Daoy (cell line): ENCODE measurements around the gene TBCC. TPM values are rescaled to one million over a fixed set of nuclear protein-coding genes. Genes with fewer than 3 reads are reported as not detected.
"Not testable (repeated sequence)": the region's sequence is repeated elsewhere in the genome, so short reads cannot be mapped to it uniquely, and the experiment has no call there.

Experiments
- DNase-seq: peaks from one replicate; pipeline ENCODE4 v3.0.0-alpha.2; 2015; ENCODE audit warnings: low read depth
- total RNA-seq: library from RNA; depleted of rRNA; stranded (reverse); fragments of >200 nt; shearing (Covaris generic); gene quantifications from 2 replicates; pipeline ENCODE4 v1.2.3, GENCODE V29; 2014; rRNA removed

Gene TBCC, protein sequence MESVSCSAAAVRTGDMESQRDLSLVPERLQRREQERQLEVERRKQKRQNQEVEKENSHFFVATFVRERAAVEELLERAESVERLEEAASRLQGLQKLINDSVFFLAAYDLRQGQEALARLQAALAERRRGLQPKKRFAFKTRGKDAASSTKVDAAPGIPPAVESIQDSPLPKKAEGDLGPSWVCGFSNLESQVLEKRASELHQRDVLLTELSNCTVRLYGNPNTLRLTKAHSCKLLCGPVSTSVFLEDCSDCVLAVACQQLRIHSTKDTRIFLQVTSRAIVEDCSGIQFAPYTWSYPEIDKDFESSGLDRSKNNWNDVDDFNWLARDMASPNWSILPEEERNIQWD
- total RNA-seq, result 68.0 and 78.1 TPM in 2 replicates

DNA sequence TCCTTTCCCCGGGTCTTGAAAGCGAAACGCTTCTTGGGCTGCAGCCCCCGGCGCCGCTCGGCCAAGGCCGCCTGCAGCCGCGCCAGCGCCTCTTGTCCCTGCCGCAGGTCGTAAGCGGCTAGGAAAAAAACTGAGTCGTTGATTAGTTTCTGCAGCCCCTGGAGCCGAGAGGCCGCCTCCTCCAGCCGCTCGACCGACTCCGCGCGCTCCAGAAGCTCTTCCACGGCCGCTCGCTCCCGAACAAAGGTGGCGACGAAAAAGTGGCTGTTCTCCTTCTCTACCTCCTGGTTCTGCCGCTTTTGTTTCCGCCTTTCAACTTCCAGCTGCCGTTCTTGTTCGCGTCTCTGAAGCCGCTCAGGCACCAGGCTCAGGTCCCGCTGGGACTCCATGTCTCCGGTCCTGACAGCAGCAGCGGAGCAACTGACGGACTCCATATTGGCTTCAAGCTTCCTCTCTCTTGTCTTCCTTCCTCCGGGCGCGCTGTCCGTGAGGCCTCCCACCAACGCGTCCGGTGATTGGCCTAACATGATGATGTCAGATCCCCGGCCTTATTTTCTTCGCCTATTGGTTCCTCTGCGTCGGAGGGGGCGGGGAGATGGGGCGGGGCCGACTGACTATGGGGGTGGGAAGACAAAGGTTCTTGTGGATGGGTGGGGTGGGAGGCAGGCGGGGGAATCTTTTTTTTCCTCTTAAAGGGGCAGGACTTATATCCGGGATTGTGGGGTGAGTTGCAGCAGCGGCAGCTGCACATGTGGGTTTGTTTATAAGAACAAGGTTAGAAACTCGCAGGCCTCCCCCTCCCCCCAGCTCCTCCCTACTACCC, at the start of gene TBCC:
Gene TBCC, minus strand, starts transcription at position 464 of the 823 bp plus-strand sequence. Its CDS starts 30 bp downstream, at position 434.
- peak; percentile 99 for DNase-seq

DNA sequence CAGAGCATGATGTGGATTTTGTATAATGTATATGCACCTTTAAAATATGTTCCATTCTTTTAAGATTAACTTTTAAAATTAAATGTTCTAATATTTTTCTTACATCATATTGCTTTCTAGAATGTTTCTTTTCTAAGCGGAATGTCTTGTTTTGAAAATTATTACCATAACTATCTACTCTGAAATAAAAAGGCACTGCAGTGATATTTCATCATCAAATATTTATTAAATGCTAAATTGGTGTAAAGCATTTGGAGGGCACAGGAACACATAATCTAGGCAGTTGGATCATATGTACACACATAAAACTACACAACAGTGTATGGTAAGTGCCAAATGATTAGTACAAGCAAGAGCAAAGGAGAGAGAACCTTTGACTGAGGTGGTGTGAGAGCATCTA, 49.7 kb upstream of the TBCC start:
- DNase-seq, result no peak

DNA sequence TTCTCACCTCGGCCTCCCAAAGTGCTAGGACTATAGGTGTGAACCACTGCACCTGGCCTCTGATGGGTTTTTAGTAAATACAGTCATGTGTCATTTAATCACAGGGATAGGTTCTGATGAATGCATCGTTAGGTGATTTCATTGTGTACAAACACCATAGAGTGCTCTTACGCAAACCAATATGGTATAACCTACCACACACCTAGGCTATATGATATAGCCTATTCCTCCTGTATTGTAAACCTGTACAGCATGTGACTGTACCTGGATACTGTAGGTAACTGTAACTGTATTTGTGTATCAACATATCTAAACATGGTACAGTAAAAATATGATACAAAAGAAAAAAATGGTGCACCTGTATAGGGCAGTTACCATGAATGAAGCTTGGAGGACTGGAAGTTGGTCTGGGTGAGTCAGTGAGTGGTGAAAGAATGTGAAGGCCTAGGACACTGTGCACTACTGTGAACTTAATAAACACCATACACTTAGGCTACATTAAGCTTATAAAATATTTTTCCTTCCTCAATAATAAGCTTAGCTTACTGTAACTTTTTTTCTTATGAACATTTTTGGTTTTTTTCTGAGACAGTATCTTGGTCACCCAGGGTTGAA, 45.9 kb upstream of the TBCC start:
- DNase-seq, result no peak

DNA sequence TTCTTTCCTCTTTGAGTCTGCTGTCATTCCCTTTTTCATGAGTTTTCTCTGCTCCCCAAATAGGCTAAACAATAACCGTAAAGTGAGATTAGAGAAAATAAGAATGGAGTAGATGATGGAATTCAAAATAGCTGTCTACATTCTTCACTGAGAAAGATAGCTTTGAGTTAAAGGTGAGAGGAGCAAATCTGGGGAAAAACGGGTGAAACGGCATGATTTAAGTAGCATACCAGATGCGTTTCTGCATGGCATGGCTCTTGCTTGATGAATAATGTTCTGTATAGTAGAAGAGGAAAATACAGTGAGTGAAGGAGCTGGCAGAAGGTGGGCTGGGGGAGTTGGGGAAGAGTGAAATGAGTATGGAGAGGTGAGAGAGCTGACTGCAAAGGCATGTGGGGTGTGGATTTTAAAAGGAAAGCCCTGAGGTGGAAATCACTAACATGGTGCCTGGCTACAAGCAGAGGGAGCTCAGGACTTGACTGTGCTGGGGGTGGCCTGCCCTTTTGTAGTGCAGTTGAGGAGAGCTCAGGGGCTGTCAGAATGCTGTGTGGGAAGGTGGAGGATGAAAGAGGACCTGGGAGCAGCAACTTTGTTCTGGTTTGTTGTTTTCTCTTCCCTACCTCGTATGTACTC, 44.8 kb upstream of the TBCC start:
- DNase-seq, result no peak

DNA sequence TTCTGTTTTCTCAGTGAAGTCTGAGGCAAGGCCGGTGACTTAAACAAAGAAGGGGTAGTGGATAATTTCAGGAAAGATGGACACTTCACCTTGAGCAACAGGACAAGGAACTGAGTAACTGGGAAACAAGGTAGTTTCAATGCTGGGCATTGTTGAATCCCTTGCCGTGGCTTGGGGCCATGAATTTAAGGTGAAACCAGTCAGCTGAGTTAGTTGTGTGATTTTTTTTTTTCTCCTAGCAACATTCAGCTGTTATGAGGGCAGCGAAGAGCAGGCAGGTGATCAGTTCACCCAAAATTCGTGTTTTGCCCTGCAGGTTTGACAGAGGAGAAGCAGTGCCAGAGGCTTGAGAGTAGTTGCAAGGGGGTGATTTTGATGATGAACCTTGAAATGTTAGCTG, 42.8 kb upstream of the TBCC start:
- no peak for DNase-seq

DNA sequence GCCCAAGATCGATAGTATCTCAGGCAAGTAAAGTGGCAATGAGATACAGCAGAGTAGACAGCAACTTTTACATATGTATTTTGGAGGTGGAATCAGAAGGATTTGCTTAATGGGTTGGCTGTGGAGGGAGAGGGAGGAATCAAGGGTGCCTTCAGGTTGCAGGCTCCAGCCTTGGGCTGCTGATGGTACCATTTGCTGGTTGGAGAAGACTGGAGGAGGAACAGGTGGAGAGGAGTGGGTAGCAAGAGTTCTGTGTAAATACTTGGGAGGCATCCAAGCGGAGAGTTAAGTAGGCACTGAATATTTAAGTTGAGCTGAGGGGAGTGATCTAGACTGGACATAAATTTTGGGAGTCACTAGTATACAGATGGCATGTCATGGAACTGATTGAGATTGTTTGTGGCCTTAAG, 41.2 kb upstream of the TBCC start:
- no peak for DNase-seq

DNA sequence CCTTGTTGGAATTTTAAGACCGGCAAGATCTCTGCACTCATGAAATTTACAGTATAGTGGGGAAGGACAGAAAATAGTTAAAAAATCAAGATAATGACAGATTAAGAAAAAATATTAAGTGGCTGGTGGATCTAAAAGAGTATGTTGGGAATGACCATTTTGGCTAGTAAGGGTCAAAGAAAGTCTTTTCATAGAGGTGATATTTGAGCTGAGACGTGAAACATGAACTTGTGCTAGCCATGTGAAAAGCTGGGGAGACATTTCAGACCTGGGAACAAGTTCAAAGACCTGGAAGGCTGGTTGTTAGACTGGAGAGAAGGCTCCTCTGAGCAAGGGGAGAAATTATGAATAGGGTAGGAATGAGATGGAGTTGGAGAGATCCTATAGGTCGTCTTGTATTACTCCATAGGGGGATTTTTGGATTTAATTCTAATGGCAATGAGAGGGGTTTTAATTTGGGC, 40.7 kb upstream of the TBCC start:
- no peak for DNase-seq

DNA sequence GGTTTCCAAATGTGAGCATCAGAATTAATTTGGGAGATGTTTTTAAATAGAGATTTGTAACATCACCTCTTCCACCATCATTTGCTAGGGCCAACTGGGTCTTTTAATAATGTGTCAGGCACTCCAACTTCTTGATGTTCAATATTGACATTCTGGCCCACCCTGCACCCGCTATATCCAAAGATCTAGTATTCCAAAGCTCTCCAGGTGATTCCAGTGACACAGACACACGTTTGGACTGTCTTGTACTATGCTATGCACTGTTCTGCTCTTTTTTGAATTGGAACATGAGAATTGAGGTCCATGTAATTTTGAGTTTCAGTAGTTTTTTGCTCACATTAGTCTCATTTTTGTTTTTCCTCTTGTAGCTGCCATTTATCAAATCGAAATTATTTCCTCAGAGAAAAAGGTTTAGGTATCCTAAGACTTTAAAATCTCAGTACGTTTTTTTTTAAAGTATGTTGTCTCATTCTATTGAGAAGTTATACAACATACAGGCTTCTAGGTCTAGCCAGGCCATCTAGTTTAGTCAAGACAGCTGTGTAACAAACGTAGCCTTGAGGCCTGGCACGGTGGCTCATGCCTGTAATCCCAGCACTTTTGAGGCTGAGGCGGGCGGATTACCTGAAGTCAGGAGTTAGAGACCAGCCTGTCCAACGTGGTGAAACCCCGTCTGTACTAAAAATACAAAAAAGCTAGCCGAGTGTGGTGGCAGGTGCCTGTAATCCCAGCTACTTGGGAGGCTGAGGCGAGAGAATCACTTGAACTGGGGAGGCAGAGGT, 39.0 kb upstream of the TBCC start:
- DNase-seq, result no peak

DNA sequence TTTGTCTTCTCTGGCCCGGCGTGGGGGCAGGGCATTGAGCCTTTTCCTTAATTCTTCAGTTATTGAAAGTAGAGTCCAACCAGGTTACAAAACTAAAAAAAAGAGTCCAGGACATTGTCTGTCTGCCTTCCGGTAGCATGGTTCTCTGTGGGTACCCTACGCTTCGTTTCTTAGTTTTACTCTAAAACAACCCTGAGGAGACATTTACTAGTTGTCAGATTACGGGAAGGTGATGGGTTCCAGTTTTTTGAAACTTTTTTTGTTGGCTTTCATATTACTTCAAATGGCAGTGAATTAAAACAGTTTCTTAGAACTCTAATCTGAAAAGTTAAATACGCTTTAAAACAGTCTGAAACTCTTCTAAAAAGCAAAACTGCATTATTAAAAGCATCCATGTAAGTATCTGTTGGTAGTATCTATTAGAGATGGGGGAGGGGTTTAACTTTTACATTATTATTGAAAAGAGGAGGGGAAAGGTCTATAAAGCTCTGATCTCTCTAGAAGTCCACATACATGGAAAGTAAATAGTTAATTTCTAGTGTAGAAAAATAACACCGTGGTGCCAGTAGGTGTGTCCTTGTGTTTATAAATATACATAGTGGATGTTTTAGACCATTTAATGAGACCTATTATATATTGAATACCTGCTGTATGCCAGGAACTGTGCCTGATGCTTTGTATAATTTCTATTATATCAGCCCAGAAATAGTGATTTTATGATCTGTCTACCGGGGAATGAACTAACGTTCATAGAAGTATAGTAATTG, 38.2 kb upstream of the TBCC start:
- no peak for DNase-seq

DNA sequence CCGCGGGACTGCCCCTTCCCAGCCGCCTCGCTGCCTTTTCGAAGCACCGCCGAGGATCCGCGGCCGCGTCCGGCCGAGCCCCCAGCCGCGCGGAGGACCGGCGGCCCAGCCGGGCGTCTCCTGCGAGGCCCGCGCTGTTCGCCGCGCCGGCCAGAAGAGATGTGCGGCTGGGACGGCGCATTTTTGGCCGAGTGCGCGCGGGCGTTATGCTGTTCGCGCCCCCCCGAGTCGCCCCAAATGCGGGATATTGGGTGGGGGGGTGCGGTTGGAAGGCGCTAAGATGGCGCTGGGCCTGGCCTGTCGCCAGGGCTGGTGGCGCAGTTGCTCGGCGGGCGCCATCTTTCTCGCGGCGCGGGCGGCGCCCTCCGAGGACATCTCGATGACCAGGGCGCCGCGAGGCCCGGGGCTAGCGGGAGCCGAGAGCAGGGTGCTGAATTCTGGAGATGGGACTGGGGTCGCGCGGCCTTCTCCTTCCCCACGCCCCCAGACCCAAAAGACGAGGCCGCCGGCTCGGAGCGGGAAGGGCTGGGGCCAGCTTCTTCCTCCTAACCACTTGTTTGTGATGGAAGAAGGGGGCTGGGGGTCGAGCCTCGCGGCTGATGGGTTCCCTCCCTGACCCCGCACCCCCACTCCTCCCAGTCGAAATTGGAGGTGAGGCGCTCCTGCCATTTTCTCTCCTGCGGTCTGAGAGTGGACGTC, 37.4 kb upstream of the TBCC start:
- DNase-seq, result peak; percentile 85

DNA sequence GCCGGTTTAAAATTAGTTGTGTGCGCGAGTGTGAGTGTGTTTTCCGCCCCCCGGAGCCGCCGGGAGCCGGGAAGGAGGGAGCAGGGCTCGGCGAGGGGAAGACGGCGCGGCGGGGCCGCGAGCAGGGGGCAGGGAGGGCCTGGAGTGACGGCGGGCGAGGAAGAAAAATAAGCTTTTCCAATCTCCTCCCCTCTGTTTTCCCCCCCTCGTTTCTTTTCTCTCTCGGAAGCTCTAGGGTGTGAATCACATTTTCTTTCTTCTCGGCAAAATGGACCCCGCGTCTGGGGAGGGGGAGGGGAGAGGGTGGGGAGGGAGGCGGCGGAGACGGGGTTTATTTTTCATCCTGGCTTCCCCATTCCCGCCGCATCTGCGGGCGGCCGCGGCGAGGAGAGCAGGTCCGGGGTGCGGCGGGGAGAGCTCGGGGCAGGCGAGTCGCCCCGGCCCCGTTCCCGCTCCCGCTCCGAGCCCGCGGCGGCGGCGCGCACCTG, 36.8 kb upstream of the TBCC start:
- DNase-seq, result peak; percentile 95

DNA sequence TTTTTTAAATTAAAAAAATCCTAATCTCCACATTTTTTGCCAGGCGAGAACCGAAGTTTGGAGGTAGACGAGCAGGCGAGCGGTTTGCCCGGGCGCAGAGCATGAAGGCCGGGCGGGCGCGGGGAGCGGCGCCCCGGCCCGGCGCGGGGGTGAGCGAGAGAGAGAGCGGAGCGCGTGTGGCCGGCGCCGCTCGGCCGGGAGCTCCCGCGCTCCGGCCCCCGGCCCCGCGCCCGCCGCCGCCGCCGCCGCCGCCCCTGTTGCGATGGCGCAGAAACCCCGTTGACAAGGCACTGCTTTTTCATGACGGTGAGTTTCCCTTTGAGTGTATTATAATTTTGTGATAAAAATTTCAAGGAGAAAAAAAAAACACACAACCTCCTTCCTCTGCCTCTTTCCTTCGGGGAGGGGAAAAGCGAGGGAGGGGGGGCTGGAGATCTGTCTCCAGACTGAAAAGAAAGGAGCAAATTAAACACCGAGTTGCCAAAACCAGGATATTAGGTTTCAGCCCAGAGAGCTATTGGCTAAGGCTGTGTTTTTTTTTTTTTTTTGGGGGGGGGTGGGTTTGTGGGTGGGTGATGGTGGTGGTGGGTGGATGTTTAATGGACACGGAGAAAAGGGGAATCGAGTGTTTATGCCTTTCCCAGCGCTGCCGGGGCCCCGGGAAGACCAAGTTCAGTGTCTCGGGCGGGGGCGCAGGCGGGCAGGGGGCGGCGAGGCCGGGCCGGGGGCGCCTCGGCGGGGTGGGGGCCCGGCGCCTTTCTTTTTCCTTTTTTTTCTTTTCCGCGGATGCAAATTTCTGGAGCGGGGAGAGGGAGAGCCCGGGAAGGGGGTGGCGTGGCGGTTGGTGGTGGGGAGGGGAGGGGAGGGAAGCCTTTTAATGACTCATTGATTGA, 36.1 kb upstream of the TBCC start, which contains the start of gene BICRAL:
Gene BICRAL, plus strand, starts transcription at position 257 of the 893 bp plus-strand sequence. CDS start 39,971 bp downstream, outside the sequence.
- peak; percentile 88 for DNase-seq

DNA sequence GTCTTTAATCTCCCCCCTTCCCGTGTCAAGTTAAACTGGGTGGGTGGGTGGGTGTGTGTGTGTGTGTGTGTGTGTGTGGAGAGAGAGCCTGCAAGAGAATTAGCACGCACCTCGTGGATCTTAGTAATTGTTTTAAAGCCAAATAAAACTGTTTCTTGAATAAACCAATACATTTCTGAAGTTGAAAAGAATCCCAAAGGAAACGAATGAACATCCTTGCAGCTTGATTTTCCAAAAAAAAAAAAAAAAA, 35.6 kb upstream of the TBCC start:
- DNase-seq, result no peak

DNA sequence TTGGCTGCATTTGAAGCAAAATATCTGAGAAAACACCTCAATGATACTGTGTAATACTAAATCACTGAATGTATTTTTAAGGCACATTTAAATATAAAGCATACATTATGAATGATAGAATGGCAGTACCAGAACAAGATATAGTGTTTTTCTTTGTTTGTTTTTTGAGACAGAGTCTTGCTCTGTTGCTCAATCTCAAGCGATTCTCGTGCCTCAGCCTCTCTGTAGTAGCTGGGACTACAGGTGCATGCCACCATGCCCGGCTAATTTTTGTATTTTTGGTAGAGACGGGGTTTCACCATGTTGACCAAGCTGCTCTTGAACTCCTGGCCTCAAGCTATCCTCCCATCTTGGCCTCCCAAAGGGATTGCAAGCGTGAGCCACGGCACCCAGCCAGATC, 33.6 kb upstream of the TBCC start:
- no peak for DNase-seq

DNA sequence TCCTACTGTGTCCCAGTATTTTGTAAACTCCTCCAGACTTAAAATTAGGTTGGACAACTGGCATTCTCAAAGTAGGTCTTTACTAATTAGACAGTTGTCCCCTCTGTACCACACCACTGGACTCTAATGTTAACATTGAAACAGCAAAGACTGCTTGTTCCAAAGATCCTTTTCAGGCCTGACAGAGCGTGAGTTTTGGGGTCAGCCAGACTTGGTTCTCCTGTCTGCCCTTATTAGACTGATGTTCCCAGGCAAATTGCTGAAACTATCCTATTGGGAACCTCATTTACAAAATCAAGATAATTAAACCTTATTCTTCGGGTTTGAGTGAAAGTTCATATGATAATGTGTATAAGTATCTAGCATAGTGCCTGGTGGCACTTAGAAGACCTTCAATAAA, 32.2 kb upstream of the TBCC start:
- DNase-seq, result no peak

DNA sequence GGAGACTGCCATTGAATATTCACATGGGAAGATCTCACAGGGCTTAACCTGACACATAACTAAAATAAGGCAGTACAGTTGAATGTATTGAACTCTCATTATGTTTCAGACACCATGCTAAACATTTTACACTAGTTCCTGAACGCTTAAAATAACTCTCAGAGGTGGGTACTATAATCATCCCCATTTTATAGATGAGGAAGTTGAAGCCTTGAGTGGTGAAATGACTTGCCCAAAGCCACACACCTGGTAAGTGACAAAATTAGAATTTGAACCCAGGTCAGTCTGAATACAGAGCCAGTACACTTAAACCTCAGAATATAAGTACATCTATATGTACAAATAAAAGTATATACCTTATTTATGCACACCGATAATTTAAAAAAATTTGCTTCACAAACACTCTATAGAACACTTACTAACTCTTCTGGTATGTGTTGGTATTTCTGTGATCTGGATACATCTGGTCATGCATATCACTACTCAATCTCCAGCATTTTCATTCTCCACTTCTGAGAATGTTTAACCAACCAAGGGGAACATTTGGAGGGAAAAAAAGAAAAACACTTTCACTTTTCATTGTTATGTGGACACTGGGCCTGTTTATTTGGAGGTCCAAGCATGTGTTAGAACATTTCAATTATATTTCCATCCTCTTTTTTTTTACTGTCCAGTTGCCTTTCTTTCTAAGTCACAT, 31.4 kb upstream of the TBCC start:
- DNase-seq, result peak; percentile 40

DNA sequence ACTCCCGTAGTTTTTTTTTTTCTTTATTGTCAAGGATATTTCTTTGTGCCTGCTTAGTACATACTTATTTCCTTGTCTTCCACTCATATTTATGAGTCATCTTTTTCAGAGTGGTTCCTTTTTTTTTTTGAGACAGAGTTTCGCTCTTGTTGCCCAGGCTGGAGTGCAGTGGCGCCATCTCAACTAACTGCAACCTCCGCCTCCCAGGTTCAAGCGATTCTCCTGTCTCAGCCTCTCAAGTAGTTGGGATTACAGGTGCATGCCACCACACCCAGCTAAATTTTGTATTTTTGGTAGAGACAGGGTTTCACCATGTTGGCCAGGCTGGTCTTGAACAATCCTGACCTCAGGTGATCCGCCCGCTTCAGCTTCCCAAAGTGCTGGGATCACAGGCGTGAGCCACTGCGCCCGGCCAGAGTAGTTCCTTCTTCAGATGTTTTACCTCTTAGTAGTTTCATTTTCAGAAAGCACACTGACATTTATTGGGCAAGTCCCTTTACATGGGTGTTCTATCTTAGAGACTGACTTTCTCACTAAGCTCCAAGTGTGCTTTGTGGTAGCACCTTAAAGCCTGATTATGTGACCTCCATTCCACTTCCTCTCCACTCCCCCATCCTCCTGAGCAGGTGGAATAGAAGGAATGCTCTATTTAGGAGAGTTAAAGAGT, 29.1 kb upstream of the TBCC start:
- DNase-seq, result not testable (repeated sequence)

DNA sequence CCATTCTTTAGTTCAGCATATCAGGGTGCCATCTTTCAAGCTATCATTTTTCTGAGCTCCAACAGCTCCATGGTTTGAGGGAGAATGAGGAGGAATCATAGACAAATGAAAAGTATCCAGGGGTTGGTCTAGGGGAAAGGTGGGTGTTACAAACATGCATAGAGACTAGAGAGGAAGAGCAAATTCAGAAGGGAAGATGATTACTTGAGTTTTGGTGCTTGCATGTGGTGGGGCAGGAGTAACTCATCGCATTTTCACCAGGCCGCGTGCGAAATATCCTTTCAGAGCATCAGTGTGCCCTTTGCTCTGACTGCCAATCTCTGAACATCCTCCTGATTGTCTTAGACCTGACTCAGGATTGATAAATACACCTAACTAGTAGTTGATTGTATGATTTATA, 28.3 kb upstream of the TBCC start:
- DNase-seq, result no peak
